Neural progenitor cell (in vitro differentiated cells): ENCODE measurements around the gene GRID1.

Experiments used
- EZH2phosphoT487 ChIP-seq: fragments of 200-600 bp; sonication (generic); IDR thresholded peaks from 2 replicates; pipeline ENCODE4 v1.6.1; 2017; ENCODE audit warnings: antibody characterized with exemption
- TF ChIP-seq, protein P1 (sequence below): fragments of 200-600 bp; sonication (generic); IDR thresholded peaks from 2 replicates; pipeline ENCODE4 v1.5.1; 2017; ENCODE audit warnings: antibody characterized with exemption, mild to moderate bottlenecking

DNA sequence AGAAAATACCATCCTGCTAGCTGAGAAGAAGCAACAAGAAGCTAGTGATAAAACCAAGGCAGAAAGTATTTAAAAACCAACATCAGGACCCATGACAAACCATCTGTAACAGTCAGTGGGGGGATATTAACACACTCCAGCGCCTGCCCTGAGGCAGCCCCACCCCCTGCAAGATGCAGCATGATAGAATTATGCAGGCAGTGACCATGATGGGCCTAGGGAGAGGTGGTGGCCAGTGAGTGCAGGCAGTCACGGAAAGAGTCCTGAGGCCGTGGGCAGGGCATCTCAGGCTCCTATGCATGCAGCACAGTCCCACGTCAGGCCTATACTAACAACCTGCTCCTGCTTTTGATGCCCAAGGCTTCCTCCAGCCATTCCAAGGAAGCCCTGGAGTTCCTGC is 686.9 kb downstream of the GRID1 start:
- TF ChIP-seq, protein P1, sequence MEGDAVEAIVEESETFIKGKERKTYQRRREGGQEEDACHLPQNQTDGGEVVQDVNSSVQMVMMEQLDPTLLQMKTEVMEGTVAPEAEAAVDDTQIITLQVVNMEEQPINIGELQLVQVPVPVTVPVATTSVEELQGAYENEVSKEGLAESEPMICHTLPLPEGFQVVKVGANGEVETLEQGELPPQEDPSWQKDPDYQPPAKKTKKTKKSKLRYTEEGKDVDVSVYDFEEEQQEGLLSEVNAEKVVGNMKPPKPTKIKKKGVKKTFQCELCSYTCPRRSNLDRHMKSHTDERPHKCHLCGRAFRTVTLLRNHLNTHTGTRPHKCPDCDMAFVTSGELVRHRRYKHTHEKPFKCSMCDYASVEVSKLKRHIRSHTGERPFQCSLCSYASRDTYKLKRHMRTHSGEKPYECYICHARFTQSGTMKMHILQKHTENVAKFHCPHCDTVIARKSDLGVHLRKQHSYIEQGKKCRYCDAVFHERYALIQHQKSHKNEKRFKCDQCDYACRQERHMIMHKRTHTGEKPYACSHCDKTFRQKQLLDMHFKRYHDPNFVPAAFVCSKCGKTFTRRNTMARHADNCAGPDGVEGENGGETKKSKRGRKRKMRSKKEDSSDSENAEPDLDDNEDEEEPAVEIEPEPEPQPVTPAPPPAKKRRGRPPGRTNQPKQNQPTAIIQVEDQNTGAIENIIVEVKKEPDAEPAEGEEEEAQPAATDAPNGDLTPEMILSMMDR: no peak
- TF ChIP-seq EZH2phosphoT487: no peak
